Measurements from ENCODE around the gene IKZF4.

- TF ChIP-seq, protein P1, sequence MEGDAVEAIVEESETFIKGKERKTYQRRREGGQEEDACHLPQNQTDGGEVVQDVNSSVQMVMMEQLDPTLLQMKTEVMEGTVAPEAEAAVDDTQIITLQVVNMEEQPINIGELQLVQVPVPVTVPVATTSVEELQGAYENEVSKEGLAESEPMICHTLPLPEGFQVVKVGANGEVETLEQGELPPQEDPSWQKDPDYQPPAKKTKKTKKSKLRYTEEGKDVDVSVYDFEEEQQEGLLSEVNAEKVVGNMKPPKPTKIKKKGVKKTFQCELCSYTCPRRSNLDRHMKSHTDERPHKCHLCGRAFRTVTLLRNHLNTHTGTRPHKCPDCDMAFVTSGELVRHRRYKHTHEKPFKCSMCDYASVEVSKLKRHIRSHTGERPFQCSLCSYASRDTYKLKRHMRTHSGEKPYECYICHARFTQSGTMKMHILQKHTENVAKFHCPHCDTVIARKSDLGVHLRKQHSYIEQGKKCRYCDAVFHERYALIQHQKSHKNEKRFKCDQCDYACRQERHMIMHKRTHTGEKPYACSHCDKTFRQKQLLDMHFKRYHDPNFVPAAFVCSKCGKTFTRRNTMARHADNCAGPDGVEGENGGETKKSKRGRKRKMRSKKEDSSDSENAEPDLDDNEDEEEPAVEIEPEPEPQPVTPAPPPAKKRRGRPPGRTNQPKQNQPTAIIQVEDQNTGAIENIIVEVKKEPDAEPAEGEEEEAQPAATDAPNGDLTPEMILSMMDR (conservative IDR thresholded peaks at IDR 0.05; ENCODE audit: low read depth, low read length), result no peak
- TF ChIP-seq EZH2 (IDR thresholded peaks at IDR 0.05; ENCODE audit: low read length, unreplicated experiment) (no peak), EZH2phosphoT487 (IDR thresholded peaks at IDR 0.05; ENCODE audit: borderline replicate concordance, low read length) (no peak)
These were observed 10.7 kb upstream of the IKZF4 start for GRCh38 chr12:56010111-56010570.

All from PC-3 (cell line).